HG03159 (cell line): Measurements from ENCODE around the gene SF3A1.

Experiments
- ATAC-seq: cut with Tn5 transposase; IDR thresholded peaks from one replicate; pipeline ENCODE4 v1.9.1; 2021; ENCODE audit warnings: mild to moderate bottlenecking, moderate library complexity; ENCODE audit not compliant: unreplicated experiment

SF3A1 gene

DNA sequence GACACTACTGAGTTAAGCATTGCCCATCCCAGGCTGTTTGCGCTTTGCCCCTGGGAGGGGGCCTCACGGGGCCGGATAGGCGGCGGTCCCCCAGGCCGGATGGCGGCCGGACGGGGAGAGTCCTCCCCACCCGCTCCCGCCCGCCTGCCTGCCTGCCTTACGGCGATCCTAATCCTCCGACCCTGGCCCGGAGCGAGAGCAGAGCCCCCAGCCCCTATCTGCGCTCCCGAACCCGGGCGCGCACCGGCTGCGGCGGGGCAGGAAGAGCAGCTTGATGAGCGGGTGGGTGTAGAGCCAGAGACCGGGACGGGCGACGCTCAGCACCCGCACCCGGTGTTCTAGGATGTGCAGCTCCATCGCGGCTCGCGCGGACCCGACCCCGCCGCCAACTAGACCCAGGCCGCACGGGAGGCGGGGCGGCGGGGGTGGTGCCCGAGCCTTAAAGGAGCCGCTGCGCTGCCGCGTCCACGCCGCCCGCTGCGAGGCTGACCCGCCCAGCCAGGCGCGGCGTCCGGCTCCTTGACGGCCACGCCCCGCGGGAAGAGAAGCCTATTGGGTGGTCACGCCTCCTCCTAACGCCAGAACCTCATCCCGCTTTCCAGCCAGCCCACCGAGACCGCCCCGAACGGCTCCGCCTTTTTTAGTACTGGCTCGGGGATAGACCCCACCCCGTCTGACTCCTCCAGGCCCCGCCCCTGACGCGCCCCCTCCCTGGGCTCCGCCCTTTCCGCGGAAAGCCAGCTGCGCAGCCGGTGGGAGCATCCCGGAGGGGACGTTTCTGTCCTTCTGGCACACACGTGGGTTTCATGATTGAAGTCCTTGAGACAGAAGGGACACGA lies 67.3 kb downstream of the SF3A1 start, which contains the start of gene CASTOR1:
CASTOR1 (minus strand) TSS at position 365 of the 839 bp plus-strand sequence; CDS start at position 357, 8 bp downstream.
- ATAC-seq = peak; percentile 56

DNA sequence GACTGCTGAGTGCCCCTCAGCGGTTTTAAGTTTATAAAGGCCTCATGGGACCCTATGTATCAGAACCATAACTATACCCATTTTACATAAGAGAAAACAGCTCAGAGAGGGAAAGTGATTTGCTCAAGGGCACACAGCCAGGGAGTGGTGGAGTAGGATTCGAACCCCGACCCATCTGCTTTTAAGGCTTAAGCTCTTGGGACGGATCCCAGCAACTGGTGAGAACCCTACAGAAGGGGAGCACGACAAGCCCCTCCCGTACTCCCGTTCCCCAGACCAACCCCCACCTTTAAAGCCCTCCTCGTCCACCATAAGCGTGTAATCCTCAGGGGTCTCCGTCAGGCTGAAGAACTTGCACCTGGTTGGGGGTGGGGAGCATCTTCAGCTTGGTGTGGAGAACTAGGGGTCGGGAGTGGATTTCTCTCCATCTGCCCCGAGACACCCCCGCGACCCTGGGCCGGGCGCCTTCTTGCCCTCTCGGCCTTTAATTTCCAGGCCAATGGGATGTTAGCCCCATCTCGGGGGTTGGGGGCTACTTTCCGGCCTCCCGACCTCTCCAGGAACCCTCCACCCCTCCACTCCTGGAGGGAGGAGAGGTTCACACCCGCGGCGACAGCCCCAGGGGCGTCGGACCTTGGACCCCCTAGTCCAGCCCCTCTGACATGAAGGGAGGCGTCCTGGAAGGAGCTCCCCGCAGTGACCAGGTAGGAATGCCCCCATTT lies 68.1 kb downstream of the SF3A1 start:
- no peak for ATAC-seq

DNA sequence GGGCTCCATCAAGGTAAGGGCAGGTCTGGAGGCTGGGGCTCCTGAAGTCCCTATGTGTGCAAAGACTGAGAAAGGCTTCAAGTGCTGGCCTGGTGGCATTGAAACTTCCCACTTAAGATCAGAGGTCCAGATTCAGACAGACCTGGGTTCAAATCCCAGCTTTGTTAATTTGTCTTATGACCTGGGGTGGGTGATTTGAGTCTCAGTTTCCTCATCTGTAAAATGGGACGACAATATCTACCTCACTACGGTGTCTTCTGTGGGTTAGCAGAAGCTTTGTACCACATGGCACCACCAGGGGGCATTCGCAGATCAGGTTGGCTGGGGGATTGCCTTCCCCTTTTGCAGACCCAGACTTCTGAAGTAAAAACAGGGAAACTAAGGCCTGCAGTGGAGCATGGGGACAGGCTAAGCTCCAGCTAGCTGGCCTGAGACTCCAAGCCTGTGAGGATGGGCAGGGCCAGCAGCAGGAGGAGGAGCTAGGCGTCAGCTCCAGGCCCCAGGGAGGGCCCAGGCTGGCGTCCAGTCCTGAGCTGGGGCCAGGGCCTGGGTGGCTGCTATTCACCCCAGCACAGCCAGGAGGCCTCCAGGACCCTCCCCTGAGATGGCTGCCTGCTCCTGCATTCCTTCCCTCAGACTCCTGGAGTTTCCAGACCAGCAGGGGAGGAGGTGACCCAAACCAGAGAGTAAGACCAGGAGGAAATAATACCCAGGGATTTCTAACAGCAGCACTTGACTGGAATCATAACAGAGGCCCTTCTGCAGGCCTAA lies 68.9 kb downstream of the SF3A1 start:
- no peak for ATAC-seq

DNA sequence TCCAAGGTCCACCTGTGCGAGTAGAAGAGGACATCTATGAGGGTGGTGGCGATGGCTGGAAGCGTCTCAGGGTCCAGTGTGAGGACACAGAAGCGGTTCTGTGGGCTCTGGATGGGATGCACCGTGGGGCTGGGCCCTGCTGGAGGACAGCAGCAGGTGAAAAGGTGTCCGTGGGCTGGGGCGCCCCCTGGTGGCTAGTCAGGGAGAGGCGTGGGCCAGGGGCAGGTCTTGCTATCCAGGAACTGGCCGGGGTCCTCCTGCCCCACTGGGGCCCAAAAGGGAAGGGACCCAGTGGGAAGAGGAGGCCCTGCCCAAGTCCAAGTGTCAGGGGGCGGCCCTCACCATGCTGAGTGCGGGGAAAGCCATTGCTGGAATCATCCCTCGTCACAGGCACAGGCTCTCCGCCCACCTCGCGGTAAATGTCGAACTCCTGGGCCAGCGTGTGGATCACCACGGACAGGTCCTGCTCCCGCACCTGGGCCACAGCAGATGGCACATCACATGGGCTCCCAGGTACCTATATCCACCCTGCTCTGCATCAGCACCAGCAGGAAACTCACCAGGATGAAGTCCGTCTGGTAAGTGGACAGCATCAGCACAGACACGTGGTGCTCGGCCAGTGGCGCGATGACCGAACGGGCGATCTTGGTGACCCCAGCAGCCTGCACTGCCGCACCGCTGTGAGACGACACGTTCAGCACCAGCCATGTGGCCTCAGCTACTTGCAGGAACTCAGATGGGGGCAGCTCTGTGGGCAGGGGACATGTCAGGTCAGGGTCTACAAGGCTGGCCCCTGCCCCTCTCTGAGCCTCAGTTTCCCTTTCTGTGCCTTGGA lies 69.7 kb downstream of the SF3A1 start:
- ATAC-seq = no peak

DNA sequence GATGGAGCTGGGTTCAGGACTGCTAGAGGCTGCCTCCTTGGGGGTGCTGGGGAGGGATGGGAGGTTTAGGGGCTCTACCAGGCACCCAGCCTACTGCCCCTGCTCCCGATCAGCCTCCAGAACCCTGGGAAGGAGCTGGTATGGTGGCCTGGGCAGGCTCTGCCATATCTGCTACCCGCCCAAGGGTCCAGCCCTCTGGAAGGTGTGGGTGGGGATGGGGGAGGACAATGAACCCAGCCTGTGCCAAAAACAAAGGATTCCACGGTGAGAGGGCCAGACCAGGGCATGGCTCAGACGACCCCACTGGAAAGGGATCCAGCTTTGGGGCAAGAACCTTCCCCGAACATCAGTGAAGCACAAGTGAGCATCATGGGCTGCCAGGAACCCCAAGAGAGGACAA lies 70.4 kb downstream of the SF3A1 start:
- no peak for ATAC-seq

DNA sequence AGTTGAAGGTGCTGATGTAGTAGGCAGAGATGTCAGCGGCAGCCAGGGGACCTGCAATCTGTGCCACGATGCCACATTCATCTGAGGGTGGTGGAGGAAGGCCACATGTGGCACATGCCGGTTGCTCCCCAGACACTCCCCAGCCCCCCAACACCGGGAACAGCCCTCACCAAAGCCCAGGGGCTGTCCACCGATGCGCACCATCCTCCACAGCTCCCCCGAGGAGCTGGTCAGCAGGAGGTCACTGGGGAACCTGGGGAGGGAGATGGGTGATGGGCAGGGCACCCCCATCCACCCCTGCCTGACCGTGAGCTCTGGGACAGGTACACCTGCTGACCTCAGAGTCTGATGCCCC lies 70.9 kb downstream of the SF3A1 start:
- ATAC-seq = no peak

DNA sequence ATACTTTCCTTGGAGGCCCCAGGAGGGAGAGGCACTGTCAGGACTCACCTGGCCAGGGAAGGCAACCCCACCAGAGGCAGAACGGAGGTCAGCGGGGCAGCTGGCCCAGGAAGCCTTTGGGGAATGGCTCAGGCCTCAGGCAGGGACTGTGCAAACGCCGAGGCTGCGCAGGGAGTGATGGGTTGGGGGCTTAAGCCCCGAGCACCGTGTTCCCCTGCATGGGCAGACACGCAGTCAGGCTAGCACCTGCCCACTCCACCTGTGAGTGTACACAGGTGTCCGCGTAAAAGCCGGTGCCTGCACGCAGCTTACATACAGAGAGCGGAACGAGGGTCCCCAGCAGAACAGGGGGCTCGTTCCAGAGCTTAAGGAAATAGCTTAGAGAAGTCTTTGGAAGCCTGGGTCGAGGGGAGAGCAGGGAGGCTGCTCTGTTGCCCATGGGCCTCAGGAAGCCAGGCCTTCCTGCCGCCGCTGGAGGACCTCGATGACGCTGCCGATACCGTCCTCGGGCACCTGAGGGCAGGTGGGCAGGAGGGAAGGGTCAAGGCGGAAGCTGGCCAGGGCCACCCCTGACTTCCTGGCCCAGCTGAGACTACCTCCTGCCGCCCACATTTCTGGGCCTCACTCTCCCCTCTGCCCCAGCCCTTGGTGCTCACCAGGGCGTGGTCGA lies 71.4 kb downstream of the SF3A1 start:
- ATAC-seq = no peak

DNA sequence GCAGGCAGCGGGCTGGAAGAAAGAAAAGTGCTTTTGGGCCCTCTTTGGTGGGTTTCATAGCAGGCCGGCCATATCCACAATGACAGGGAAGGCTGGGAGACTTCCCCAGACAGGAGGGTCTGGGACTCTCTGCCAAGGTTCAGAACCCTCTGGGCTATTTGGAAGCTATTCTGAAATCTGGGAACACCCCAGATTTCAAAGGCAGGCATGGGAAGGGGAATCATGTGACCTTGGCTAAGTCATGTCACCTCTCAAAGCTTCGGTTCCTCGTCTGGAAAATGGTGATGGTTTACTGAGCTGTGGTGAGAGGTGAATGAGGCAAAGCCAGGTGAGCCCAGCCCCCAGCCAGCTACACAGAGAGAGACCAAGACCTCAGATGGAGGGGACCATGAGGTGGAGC lies 72.0 kb downstream of the SF3A1 start:
- no peak for ATAC-seq

DNA sequence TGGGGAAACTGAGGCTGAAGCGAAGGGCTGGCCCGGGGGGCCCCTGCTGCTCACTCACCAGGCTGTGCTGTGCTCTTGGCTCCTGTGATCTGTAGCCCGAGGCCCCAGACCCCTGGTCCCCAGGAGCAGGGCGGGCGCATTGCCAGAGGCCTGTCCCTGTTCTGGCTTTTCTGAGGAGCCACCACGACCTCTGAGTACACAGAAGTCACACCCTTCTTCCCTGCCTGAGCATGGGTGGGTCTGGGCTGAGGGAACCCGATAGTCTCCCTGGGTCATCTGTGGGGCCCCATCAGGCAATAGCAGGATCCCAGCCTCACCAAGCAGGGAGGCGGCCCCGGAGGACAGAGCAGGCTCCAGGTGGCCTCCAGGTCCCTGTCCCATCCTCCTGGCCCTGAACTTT lies 72.5 kb downstream of the SF3A1 start:
- ATAC-seq = no peak

DNA sequence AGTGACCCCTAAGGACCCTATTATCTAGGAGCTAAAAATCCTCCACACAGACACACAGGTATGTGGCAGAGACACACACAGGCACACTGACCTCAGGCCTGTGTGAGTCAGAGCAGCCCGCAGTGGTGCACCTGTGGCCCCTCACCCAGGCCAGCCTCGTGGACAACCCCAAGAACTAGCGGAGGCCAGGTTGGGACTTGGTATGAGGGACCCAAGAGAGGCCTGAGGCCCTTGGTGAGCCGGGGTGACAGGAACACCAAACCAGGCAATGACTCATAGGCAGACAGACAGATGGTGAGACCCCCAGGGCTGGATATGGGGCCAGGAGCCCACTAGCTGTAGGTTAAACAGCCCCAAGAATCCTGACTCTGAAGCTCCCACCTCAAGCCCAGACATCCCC lies 73.4 kb downstream of the SF3A1 start:
- ATAC-seq = no peak

DNA sequence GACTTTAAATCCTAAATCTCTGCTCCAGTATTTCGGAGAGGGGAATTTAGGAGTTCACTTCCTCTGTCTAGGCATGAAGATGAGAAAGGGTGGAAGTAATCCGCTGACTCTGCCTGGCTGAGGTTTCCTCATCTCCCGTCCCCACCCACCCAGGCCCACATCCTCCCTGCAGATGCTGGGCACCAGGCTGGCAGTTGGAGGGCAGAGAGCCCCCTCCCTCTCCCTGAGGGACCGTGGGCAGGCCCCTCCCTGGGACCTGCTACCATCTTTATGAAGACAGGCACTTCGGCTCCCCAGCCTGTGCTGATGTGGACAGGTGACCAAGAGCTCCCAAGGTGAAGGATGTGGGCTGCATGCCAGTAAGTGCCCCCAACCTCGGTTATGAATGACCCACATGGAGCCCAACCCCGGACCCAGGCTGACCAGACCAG lies 74.1 kb downstream of the SF3A1 start:
- ATAC-seq = no peak
